Activated naive CD4-positive, alpha-beta T cell treated with anti-CD3 and anti-CD28 coated beads, Interleukin-2, amount 10 ng/mL, durations not matched to agents 7 days and 5 days (primary cell): Measurements from ENCODE around the gene C6orf89.

ENCODE experiments used
- CTCF ChIA-PET: fragments of 350-600 bp; sonication (Branson Sonifier 250); formaldehyde crosslinking; loops from one replicate; lab custom pipeline; 2021; ENCODE audit warnings: antibody characterized with exemption; lab: Charles Lee
- DNase-seq: peaks from one replicate; pipeline ENCODE4 v3.0.0-alpha.2; 2020
- H3K27ac Mint-ChIP-seq: one replicate; pipeline ENCODE4 v1.8.0; 2021; ENCODE audit warnings: mild to moderate bottlenecking, moderate library complexity, mixed read lengths
- H3K27me3 Mint-ChIP-seq: one replicate; pipeline ENCODE4 v1.8.0; 2021; ENCODE audit warnings: mild to moderate bottlenecking, mixed read lengths
- H3K36me3 Mint-ChIP-seq: one replicate; pipeline ENCODE4 v1.8.0; 2021; ENCODE audit warnings: mixed read lengths
- H3K4me1 Mint-ChIP-seq: one replicate; pipeline ENCODE4 v1.8.0; 2021; ENCODE audit warnings: mixed read lengths
- H3K4me3 Mint-ChIP-seq: one replicate; pipeline ENCODE4 v1.8.0; 2021; ENCODE audit warnings: mild to moderate bottlenecking, moderate library complexity, mixed read lengths
- H3K9me3 Mint-ChIP-seq: one replicate; pipeline ENCODE4 v1.8.0; 2021; ENCODE audit warnings: mixed read lengths

Gene C6orf89

DNA sequence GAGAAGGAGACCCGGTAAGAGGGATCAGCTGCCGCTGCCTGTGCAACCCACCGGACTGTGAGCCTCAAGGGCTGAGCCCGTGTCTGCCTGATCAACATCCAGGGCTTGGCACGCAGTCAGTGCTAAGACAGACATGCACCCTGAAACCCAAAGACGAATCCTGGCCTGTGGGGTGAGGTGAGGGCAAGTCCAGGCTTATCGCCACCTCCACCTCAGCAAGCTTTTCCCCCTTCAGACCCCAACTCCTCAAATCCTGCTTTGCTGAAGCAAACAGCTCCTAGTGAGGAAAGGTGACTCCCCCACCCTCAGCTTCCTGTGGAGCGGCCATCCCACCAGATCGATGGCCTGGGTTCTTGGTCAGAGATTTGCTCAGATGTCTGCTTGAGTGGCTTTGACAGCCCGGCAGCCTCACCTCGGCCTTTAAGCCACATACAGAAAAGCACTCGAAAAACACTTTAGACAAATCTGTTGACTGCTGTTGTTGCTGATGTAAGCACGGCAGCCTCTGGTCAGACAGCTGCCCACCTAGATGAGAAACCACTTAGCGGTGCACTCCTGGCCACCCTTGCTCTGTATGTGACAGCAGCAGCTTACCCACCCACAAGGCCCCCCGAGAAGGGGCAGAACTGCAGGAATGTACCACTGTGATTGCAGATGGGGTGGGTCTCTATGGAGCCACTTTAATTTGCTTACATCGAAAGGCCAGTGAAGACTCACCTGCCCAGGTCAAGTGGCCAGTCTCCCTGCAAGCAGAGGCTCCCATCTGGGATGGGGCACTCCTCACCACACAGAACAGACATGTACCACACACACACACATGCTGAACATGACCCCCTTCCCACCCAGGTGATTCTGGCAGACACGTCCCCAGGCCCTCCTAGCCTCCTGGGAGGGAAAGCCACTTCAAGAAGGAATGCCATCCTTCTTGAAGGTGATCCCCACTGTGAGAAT, 85.4 kb downstream of the C6orf89 start:
- no peak overlapping the region for H3K4me3 Mint-ChIP-seq
- H3K4me1 Mint-ChIP-seq = no peaks in the 10 kb centered on the region
- no peaks in the 10 kb centered on the region for H3K9me3 Mint-ChIP-seq
- no peaks in the 10 kb centered on the region for H3K27me3 Mint-ChIP-seq
- no peak overlapping the region for H3K27ac Mint-ChIP-seq
- peaks cover 74% of the 10 kb centered on the region for H3K36me3 Mint-ChIP-seq
- CTCF ChIA-PET = interaction anchor here (1.3 to 1.4 kb wide), 2 partner anchors 8 to 10 kb away, joined by 3 read pairs; no protein-coding TSS in a partner anchor
- DNase-seq = no peak

DNA sequence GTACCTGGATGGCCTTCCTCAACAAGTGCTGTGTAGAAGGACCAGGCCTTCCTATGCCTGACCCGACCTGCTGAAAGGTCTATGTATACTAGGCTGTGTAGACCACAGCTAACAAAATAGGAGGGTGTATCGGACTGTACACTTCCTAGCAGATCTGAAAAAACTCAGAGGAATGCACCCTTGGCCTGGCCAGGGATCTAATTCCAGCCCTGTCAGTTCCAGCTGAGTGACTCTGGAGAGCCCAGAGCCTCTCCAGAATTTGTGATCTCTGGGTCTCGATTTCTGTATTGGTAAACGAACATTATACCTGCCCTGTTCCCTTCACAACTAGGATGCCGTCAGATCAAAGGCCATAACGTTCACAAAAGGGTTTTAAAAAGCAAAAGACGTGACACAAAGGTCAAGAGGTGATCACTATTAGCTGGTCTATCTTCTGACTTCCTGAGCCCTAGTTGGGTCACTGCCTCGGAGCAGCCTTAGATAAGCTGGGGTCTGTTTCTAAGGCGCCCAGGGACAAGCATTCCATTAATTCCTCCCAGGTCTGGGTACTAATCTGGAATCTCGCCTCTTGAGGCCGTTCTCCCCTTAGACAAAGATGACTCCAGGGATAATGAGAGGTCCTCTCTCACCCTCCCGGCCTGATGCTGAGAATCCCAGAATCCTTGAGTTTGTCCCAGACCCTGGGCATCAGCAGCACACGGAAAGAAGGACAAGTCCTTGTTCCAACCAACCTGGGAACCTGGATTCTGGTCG, 86.3 kb downstream of the C6orf89 start:
- H3K27me3 Mint-ChIP-seq = no peaks in the 10 kb centered on the region
- no peaks in the 10 kb centered on the region for H3K4me1 Mint-ChIP-seq
- DNase-seq = no peak
- H3K9me3 Mint-ChIP-seq = no peaks in the 10 kb centered on the region
- H3K36me3 Mint-ChIP-seq = peaks cover 76% of the 10 kb centered on the region
- CTCF ChIA-PET = interaction anchor here (1.3 kb wide), 1 partner anchor 7 kb away, joined by 3 read pairs; no protein-coding TSS in a partner anchor
- H3K4me3 Mint-ChIP-seq = no peak overlapping the region
- no peak overlapping the region for H3K27ac Mint-ChIP-seq

DNA sequence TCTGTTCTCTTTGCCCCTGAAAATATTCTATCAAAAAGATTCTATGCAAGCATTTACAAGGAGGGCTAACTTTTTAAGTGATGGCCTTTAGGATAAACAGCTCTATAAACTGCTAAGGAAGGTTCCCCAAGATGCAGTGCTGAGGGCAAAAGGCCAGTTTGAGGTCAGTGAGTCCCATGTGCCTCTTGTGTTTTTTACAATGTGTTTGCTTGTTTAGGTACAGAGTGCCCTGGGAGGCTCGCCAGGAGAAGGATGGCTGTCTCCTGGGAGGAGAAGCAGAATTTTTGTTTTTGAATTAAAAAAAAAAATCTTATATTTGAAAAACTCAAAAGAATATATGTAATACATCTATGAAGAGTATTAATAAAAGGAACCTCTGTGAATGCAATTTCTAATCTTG, 87.4 kb downstream of the C6orf89 start:
- peaks cover 77% of the 10 kb centered on the region for H3K36me3 Mint-ChIP-seq
- CTCF ChIA-PET = no interaction called here
- H3K27me3 Mint-ChIP-seq = no peaks in the 10 kb centered on the region
- no peak overlapping the region for H3K27ac Mint-ChIP-seq
- peaks cover 3% of the 10 kb centered on the region for H3K4me1 Mint-ChIP-seq
- H3K9me3 Mint-ChIP-seq = no peaks in the 10 kb centered on the region
- no peak overlapping the region for H3K4me3 Mint-ChIP-seq
- no peak for DNase-seq

DNA sequence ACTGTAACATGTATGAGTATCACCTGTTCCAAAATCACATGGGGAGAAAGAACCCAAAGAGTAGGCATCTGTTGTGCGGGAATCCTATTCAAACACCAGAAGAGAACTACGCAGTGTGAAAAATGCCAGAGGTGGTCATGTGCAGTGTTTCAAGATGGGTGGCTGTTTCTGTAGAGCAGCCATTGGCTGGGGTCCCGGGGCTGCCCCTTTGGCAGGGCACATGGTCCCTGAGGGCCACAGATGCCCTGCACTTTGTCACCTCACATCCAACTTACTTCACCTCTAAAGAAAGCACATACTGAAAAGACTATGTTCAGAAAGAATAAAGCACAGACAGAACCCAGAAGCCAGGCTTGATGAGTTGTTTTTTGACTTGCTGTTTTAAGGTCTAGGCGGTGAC, 87.9 kb downstream of the C6orf89 start:
- no peaks in the 10 kb centered on the region for H3K27me3 Mint-ChIP-seq
- H3K4me3 Mint-ChIP-seq = no peak overlapping the region
- H3K4me1 Mint-ChIP-seq = peaks cover 3% of the 10 kb centered on the region
- no peak for DNase-seq
- H3K36me3 Mint-ChIP-seq = peaks cover 76% of the 10 kb centered on the region
- H3K27ac Mint-ChIP-seq = no peak overlapping the region
- CTCF ChIA-PET = no interaction called here
- H3K9me3 Mint-ChIP-seq = no peaks in the 10 kb centered on the region

DNA sequence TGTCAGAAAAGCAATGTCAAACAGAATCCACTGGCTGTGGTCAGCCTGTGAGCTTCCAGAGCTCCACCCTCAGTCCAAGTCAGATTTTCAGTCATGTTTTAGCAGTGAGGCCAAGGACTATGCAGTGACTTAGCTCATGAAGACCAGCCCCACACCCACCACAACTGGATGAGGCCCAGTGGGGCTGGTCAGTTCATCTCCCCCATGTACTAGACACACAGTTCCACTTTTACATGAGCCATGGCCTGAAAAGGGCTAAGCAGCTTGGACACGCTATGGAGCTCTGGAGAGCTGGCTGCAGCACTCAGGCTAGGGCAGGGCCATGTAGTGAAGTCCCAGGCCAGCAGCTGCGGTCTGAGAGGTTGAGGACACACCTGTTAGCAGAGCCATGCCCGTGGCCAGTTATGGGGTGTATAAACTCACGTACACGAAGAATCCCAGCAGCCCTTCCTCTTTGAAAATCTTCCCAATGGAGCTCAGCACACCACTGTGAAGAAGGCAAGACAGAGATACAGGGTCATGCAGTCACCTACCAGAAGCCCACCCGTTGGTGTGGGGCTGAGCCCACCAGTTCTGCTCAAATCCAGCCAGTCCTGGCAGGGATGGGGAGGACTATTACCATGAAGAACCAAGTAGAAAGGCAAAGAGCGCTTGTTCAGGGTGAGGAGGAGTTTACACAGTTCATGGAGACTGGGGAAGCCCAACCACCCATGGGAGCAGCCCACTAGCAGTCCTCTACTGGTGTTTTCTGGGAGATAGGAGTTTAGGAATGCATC, 89.7 kb downstream of the C6orf89 start:
- Mint-ChIP-seq H3K4me1 (peaks cover 17% of the 10 kb centered on the region), H3K4me3 (no peak overlapping the region), H3K27me3 (no peaks in the 10 kb centered on the region), H3K36me3 (peaks cover 75% of the 10 kb centered on the region), H3K9me3 (no peaks in the 10 kb centered on the region), H3K27ac (peak overlapping the region; percentile 28)
- no peak for DNase-seq
- CTCF ChIA-PET = interaction anchor here (7.0 kb wide), 1 partner anchor 43 kb away, joined by 54 read pairs; no protein-coding TSS in a partner anchor

DNA sequence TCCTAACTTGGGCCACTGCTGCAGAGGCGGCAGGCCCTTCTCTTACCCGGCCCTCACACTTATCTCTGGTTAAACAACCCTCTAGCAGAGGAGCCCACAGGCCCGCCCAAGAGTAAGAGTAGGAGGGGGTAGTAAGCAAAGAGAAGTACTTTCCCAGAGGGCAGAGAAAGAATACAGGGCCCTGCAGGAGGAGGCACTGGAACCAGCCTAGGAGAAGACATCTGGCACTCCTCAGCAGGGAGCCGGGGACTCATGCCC, 90.2 kb downstream of the C6orf89 start:
- Mint-ChIP-seq H3K9me3 (no peaks in the 10 kb centered on the region), H3K27me3 (no peaks in the 10 kb centered on the region), H3K4me3 (no peak overlapping the region), H3K36me3 (peaks cover 69% of the 10 kb centered on the region), H3K27ac (peak overlapping the region; percentile 28), H3K4me1 (peaks cover 22% of the 10 kb centered on the region)
- no peak for DNase-seq
- CTCF ChIA-PET = interaction anchor here (0.6 to 7.0 kb wide), 2 partner anchors 42 to 164 kb away, joined by 3 to 54 read pairs; no protein-coding TSS in a partner anchor

DNA sequence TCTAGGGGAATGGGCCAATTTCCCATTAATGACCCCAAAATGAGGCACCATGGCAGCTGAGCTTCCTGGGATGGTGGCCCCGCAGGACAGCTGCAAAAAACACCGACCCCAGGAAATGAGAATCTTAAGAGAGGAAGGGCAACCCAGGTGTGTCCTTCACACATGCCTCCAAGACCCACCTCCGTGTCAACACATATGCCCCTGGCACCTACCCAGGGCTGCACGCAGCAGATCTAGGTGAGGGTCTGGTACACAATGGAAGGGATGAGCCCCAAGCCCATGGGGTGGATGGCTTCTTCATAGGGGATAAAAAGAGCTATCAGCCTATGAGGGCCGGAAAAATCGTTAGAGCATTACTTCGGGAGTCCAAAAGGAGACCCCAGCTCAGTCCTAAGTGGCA, 90.8 kb downstream of the C6orf89 start:
- CTCF ChIA-PET = interaction anchor here (0.6 to 7.0 kb wide), 2 partner anchors 41 to 164 kb away, joined by 3 to 54 read pairs; no protein-coding TSS in a partner anchor
- Mint-ChIP-seq H3K27ac (no peak overlapping the region), H3K36me3 (peaks cover 65% of the 10 kb centered on the region), H3K4me3 (no peak overlapping the region), H3K9me3 (no peaks in the 10 kb centered on the region), H3K27me3 (no peaks in the 10 kb centered on the region), H3K4me1 (peaks cover 23% of the 10 kb centered on the region)
- no peak for DNase-seq

DNA sequence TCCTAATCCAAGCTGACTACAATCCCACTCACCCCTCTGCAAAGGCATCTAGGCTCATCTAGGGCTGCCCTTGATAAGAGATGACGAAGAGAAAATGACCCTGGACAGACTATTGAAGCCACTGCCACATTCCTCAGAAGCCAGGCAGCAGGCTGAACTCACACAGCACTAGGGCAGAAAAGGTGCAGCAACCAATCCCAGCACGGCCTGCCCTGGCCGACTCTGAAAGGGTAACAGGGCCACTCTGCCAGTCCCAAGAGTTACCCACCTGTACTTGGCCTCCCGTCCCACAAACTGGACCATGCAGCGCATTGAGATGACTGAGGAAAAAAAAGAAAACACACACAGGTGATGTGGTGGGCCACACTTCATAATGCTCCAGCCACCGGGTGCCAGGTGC, 91.2 kb downstream of the C6orf89 start:
- Mint-ChIP-seq H3K9me3 (no peaks in the 10 kb centered on the region), H3K27ac (peak overlapping the region; percentile 62), H3K4me1 (peaks cover 27% of the 10 kb centered on the region), H3K36me3 (peaks cover 66% of the 10 kb centered on the region), H3K27me3 (no peaks in the 10 kb centered on the region), H3K4me3 (no peak overlapping the region)
- no peak for DNase-seq
- CTCF ChIA-PET = interaction anchor here (2.9 to 7.0 kb wide), 2 partner anchors 41 to 70 kb away, joined by 11 to 54 read pairs; no protein-coding TSS in a partner anchor

DNA sequence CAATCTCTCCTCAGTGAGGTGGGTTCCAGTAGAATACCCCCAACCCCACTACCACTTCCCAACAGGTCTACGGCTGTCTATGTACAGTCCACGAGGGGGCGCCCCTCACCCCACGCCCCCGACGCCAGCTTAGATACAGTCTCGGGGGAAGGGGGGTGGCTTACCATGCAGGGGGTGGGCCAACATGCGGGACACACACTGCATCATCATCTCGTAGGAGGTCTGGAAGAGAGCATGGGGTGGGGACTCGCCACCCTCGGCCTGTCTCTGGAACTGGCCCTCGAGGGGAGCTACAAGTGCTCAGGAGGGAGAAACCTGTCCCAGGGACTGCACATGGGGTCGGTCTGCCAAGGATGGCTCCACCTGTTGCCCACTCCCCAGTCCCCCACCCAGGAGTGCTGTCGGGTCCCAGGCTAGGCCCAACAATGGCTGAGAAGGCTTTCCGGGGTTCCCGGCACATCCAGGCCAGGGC, 91.8 kb downstream of the C6orf89 start:
- CTCF ChIA-PET = interaction anchor here (0.6 to 7.0 kb wide), 3 partner anchors 40 to 71 kb away, joined by 3 to 54 read pairs (median 11); no protein-coding TSS in a partner anchor
- H3K9me3 Mint-ChIP-seq = no peaks in the 10 kb centered on the region
- no peak overlapping the region for H3K27ac Mint-ChIP-seq
- no peak for DNase-seq
- H3K36me3 Mint-ChIP-seq = peaks cover 63% of the 10 kb centered on the region
- peaks cover 30% of the 10 kb centered on the region for H3K4me1 Mint-ChIP-seq
- no peak overlapping the region for H3K4me3 Mint-ChIP-seq
- no peaks in the 10 kb centered on the region for H3K27me3 Mint-ChIP-seq
